ENCODE measurements around the gene TULP1. TPM values are rescaled to one million over a fixed set of nuclear protein-coding genes. Genes with fewer than 3 reads are reported as not detected.

TULP1 gene
- total and polyA plus RNA-seq, 5 experiments from 2014 or later: not detected

GRCh38 chr6:35493307-35493983, 19.3 kb downstream of the TULP1 start:
- no peak for DNase-seq
- Mint-ChIP-seq H3K36me3 (no peaks in the 10 kb centered on the region), H3K27me3 (peaks cover 0 to 2% (median under 1%) of the 10 kb centered on the region in 5 donors), H3K27ac (peak overlapping the region in 5 of 10 donors; percentile 1 to 85 (median 33)), H3K4me3 (peak overlapping the region in 2 of 10 donors; percentile 4 to 67), H3K9me3 (peaks cover 0 to under 1% (median 0%) of the 10 kb centered on the region in 9 donors), H3K4me1 (peaks cover 11 to 38% (median 21%) of the 10 kb centered on the region in 4 donors)
- no peak for ATAC-seq
- POLR2A ChIA-PET: no interaction called here

DNA sequence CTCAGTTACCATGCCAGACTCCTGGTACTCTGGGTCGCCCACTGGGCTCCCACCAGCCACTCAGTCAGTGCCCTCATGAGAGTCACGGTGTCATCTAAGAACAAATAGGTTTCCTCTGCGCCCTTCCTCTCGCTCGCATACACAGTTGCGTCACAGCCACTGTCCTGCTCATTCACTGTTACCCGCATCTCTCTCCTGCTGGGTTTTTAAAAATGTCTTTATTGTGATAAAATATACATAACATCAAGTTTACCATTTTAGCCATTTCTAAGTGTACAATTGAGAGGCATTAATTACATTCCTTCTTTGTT, 19.8 kb downstream of the TULP1 start:
- Mint-ChIP-seq H3K27ac (peak overlapping the region in 4 of 10 donors; percentile 6 to 85 (median 36)), H3K4me1 (peaks cover 11 to 32% (median 19%) of the 10 kb centered on the region in 4 donors), H3K4me3 (no peak overlapping the region), H3K27me3 (no peaks in the 10 kb centered on the region), H3K9me3 (no peaks in the 10 kb centered on the region), H3K36me3 (no peaks in the 10 kb centered on the region)
- POLR2A ChIA-PET: no interaction called here
- ATAC-seq (no peak), DNase-seq (no peak)

DNA sequence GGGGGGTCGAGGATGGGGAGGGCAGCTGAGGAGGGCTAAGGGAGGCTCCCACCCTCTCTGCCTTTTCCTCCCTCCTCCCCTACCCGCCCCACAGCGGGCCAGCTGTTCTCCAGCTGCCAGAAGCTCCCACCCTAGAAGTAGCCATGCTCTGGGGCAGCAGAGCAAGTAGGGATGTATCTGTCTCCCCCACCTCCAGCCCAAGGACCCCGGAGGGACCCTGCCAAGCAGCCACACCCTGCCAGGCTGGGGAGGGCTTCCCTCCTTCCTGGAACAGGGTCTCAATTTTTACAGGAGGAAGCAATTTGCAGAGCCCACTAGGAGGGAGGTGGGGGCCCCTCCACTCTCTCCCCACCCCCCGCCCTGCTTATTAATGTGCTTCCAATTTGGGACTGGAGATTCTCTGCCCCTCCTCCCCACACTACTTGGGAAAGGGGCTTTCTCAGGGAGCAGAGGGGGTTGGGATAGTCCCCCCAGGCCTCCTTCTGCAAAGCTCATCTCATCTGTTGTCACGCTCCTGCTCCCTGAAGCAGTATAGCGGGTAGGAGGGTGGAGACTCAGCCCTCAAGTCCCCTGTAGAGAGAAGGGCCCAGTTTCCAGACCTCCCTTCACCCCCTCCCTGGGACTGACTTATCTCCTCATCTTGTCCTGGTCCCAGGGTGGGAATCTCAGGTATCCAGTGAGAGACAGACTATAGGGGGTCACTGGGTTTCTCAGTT, 20.3 kb downstream of the TULP1 start:
- no peak for ATAC-seq
- POLR2A ChIA-PET: no interaction called here
- peak overlapping the region in 3 of 10 donors; percentile 1 to 6 (median 5) for H3K27ac Mint-ChIP-seq
- H3K9me3 Mint-ChIP-seq: no peaks in the 10 kb centered on the region
- no peak overlapping the region for H3K4me3 Mint-ChIP-seq
- peaks cover 11 to 30% (median 19%) of the 10 kb centered on the region in 4 donors for H3K4me1 Mint-ChIP-seq
- no peak for DNase-seq
- no peaks in the 10 kb centered on the region for H3K36me3 Mint-ChIP-seq
- no peaks in the 10 kb centered on the region for H3K27me3 Mint-ChIP-seq

- Mint-ChIP-seq H3K27ac (no peak overlapping the region), H3K4me1 (peaks cover 11 to 30% (median 19%) of the 10 kb centered on the region in 4 donors), H3K4me3 (no peak overlapping the region), H3K36me3 (no peaks in the 10 kb centered on the region), H3K27me3 (no peaks in the 10 kb centered on the region), H3K9me3 (no peaks in the 10 kb centered on the region)
- no peak for DNase-seq
- POLR2A ChIA-PET: no interaction called here
- no peak for ATAC-seq
These were observed 21.0 kb downstream of the TULP1 start for GRCh38 chr6:35491558-35492257.

DNA sequence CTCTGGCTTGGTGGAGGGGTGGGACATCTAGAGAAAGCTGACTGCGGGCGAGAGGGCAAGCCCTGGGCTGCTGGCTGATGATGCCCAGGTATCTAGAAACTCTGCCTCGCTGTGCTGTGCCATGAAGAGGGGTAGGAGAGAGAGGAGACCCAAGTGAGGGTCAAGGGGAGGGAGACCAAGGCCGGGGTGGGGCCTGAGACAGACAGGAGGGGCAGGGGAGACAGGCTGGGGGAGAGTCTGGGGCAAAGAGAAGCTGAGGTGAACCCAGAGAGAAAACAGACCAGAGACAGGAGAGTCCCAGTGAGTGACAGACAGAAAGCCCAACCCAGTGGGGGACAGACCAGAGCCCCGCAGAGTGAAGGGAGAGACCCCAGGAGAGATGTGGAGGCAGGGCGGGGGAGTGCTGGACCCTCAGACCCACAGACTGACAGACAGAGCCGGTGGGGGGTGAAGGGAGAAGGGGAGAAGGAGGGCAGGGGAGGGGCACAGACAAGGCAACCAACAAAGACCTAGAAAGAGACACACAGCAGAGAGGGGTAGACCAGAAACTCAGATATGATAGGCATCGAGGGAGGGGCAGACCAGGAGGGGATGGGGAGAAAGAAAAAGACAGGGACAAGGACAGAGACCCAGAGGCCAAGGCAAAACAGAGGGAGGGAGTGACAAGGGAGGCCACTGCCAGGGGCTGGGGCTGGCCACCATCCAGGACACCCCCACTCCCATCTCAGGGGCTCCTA, 21.7 kb downstream of the TULP1 start:
- peak overlapping the region in 1 of 10 donors; percentile 47 for H3K27ac Mint-ChIP-seq

DNA sequence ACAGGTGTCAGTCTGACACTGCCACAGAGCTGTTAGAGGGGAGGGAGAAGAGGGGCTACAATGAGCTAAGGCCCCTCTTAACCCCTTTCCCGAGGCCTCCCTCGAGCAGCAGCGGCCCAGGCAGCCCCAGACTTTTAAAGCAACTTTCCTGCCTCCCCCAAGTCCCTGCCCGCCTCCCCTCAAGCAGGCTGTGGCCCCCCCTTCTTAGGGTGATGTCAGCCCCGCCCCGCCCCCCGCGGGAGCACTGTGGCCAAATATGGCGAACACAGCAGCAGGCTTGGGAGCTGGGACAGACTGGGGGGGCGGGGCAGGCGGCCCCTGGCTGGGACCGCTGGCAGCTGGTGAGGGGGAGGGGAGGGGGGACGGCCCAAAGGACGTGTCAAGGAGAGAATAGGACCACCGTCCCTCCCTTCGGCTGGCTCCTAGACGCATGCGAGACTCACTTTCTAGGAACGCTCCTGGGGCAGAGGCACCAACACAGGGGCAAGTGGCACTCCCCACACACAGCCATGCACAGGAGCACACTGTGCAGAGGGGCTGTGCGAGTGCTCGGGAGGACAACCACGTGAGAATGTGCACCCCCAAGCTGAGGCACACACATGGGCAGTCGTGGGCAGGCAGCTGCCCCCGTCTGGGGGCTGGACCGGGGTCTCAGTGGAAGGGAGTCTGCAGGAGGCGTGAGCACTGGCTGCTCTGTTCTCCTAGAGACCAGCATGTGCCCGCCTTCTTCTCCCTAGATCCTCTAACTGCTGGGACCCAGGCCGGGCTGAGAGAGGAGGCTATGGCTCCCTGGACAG, 22.5 kb downstream of the TULP1 start:
- no peaks in the 10 kb centered on the region for H3K36me3 Mint-ChIP-seq
- DNase-seq (peak in 1 of 10 donors; percentile 39), ATAC-seq (peak; percentile 20 to 47)
- H3K9me3 Mint-ChIP-seq: no peaks in the 10 kb centered on the region
- H3K27me3 Mint-ChIP-seq: no peaks in the 10 kb centered on the region
- POLR2A ChIA-PET: interaction anchor here (0.6 to 1.1 kb wide), 4 partner anchors 8 to 32 kb away, joined by 3 to 4 read pairs (median 4); partner anchors contain the start of gene RPL10A
- H3K4me3 Mint-ChIP-seq: peak overlapping the region in 1 of 10 donors; percentile 62
- H3K27ac Mint-ChIP-seq: peak overlapping the region in 1 of 10 donors; percentile 68
- H3K4me1 Mint-ChIP-seq: peaks cover 7 to 30% (median 16%) of the 10 kb centered on the region in 4 donors

More for the DNA sequence above, 21.7 kb downstream of the TULP1 start:
- Mint-ChIP-seq H3K36me3 (no peaks in the 10 kb centered on the region), H3K9me3 (no peaks in the 10 kb centered on the region), H3K4me1 (peaks cover 11 to 30% (median 18%) of the 10 kb centered on the region in 4 donors), H3K27me3 (no peaks in the 10 kb centered on the region), H3K4me3 (no peak overlapping the region)
- no peak for DNase-seq
- ATAC-seq: no peak
- POLR2A ChIA-PET: no interaction called here

DNA sequence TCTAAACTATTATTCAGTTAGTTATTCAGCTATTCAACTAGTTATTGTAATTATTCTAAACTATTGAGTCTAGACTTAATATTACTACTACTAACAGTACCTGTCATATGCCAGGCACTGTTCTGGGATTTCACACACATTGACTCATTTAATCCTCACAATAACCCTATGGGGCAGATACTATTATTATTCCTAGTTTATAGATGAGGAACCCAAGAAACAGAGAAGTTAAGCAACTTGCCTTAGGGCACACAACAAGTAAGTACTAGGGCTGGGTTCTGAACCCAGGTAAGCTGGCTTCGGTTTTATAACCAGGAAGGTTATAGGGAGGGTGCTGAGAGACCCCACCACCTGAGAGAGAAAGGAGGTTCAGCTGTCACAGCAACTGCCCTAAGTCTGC, 23.6 kb downstream of the TULP1 start:
- DNase-seq: no peak
- H3K9me3 Mint-ChIP-seq: no peaks in the 10 kb centered on the region
- POLR2A ChIA-PET: interaction anchor here (1.1 kb wide), 1 partner anchor 22 kb away, joined by 4 read pairs; the partner anchor contains the start of gene RPL10A
- no peak overlapping the region for H3K27ac Mint-ChIP-seq
- H3K4me3 Mint-ChIP-seq: no peak overlapping the region
- H3K36me3 Mint-ChIP-seq: no peaks in the 10 kb centered on the region
- peaks cover 6 to 22% (median 14%) of the 10 kb centered on the region in 4 donors for H3K4me1 Mint-ChIP-seq
- ATAC-seq: no peak
- no peaks in the 10 kb centered on the region for H3K27me3 Mint-ChIP-seq

DNA sequence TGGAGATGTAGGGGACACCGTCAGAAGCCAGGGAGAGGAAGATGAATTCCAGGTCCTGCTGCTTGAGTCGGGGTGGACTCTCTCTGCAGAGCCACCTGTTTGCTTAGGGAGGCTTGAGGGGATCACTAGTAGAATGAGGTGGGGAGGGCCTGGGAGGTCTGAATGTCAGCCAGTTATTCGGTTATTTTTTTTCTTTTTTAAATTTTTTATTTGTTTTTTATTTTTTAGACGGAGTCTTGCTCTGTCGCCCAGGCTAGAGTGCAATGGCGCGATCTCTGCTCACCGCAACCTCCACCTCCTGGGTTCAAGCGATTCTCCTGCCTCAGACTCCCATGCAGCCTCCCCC, 24.2 kb downstream of the TULP1 start:
- H3K36me3 Mint-ChIP-seq: no peaks in the 10 kb centered on the region
- DNase-seq (no peak), ATAC-seq (no peak)
- peaks cover 3 to 18% (median 12%) of the 10 kb centered on the region in 4 donors for H3K4me1 Mint-ChIP-seq
- no peak overlapping the region for H3K27ac Mint-ChIP-seq
- no peak overlapping the region for H3K4me3 Mint-ChIP-seq
- H3K9me3 Mint-ChIP-seq: no peaks in the 10 kb centered on the region
- H3K27me3 Mint-ChIP-seq: no peaks in the 10 kb centered on the region
- POLR2A ChIA-PET: no interaction called here

DNA sequence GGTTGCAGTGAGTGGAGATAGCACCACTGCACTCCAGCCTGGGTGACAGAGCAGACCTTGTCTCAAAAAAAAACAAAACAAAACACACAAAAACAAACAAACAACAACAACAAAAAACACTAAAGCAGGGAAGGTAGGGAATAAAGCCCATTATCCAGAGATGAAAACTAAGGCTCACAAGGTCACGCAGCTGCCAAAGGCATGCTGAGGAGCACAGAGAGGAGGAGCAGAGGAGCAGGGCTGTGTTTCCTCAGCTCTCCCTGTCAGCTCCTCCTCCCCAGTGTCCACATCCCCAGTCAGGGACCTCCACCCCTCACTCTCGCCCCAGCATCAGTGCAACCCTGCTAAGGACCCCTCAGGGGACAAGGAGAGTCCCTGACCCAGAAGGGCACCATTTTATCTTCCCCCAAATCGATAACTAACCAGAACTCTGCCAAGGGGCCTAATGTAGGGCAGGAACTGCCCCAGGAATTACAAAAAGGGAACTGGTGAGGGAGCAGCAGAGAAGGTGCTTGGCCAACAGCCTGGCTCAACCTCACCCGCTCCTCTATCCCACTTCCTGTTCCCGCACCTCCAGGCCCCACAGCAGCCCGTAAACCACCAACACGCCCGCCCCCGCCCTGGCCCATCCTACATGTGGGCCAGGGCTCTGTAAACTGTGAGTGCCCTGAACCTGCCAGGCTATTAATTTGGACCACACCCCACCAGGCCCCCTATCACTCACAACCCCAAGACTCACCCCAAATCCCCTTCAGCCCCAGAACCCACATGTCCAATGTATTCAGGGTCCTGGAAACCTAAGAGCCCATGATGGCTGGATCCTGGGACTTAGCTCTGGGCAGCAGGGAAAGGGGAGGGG, 24.8 kb downstream of the TULP1 start:
- POLR2A ChIA-PET: interaction anchor here (0.6 to 1.0 kb wide), 2 partner anchors 9 to 190 kb away, joined by 3 read pairs; partner anchors contain the start of gene DEF6
- DNase-seq (no peak), ATAC-seq (no peak)
- Mint-ChIP-seq H3K4me1 (peaks cover 3 to 16% (median 11%) of the 10 kb centered on the region in 4 donors), H3K36me3 (no peaks in the 10 kb centered on the region), H3K27me3 (no peaks in the 10 kb centered on the region), H3K9me3 (no peaks in the 10 kb centered on the region), H3K27ac (peak overlapping the region in 2 of 10 donors; percentile 21 to 28), H3K4me3 (no peak overlapping the region)

GRCh38 chr6:35486005-35486925, 26.4 kb downstream of the TULP1 start:
- H3K4me3 Mint-ChIP-seq: no peak overlapping the region
- no peak overlapping the region for H3K27ac Mint-ChIP-seq
- ATAC-seq: no peak
- no peaks in the 10 kb centered on the region for H3K36me3 Mint-ChIP-seq
- DNase-seq: no peak
- POLR2A ChIA-PET: interaction anchor here (1.0 kb wide), 2 partner anchors 11 to 188 kb away, joined by 3 read pairs; partner anchors contain the start of gene DEF6
- H3K9me3 Mint-ChIP-seq: no peaks in the 10 kb centered on the region
- peaks cover 1 to 9% (median 7%) of the 10 kb centered on the region in 4 donors for H3K4me1 Mint-ChIP-seq
- no peaks in the 10 kb centered on the region for H3K27me3 Mint-ChIP-seq
